GM19468 (cell line): Measurements from ENCODE around the gene YTHDF1.

Experiments
- ATAC-seq: cut with Tn5 transposase; IDR thresholded peaks from one replicate; pipeline ENCODE4 v1.9.1; 2021; ENCODE audit warnings: mild to moderate bottlenecking, moderate library complexity, moderate number of reproducible peaks; ENCODE audit not compliant: unreplicated experiment; ENCODE audit errors: extremely low read depth

Gene YTHDF1

DNA sequence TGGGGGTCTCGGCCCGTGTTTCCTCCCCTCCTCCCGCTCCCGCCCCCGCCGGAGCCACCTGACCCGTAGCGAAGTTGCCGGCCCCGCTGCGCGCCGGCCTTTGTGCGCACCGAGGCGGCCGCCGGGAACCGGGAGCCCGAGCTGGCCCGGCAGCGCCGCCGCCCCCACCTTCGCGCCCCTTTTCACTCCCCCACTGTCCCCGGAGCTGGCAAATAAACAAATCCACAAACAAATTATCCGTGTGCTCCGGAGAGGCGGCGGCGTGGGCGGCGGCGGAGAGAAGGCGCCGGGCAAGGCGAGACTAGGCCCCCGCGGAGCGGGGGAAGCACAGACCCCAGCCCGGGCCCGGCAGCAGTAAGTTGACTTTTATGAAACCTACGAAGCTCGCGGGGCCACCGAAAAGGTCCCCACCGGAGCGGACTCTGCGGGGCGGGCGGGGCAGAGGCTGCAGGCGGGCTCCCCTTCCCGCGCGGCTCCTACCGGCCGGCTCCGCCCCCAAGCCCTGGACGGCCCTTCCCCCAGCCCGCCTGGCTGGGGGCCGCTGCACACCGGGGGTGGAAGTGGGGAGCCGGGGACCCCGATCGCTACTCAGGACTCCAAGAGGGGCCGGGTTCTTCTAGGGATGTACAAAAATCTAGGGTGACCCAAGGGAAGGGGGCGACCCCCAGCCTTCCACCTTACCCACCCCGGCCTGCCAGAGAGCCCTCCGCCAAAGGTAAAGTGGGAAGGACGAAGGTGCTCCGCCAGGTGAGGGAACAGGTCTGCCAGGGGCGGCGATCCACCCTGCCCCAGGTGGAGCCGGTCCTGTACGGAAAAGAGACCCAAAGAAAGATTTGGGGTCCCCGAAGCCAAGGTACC, 40.7 kb downstream of the YTHDF1 start:
- ATAC-seq: no peak

DNA sequence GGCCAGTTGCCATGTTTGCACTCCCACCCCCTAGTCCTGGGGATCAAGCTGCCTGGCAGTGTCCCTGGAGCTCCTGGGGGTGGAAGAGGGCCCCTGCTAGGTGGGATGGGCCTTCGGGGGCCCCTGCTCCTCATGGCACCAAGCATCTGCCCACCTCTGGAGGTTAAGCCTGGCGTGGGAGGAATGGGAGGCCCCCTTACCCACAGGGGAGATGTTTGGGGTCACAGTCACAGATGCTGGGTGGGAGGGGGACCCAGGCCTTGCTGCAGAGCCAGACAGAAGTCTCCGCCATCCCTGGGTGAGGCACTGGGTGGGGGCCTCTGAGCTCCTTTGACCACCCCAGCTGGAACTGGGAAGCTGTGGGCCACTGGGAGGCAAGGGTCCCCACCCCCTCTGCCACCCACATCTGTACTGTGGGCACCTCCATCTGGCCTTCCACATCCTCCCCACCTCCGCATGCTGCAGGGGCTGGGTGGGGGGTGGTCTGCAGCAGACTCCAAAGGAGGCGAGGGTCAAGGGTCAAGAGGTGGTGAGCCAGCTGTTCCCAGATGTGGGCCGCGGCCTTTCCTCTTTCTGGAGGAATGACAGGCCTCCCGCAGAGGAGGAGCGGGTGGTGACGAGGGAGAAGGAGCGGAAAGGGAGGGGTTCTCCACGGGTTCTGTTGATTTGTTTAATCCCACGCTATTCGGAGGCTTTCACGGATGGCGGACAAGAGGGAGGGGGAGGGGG, 41.5 kb downstream of the YTHDF1 start:
- no peak for ATAC-seq

DNA sequence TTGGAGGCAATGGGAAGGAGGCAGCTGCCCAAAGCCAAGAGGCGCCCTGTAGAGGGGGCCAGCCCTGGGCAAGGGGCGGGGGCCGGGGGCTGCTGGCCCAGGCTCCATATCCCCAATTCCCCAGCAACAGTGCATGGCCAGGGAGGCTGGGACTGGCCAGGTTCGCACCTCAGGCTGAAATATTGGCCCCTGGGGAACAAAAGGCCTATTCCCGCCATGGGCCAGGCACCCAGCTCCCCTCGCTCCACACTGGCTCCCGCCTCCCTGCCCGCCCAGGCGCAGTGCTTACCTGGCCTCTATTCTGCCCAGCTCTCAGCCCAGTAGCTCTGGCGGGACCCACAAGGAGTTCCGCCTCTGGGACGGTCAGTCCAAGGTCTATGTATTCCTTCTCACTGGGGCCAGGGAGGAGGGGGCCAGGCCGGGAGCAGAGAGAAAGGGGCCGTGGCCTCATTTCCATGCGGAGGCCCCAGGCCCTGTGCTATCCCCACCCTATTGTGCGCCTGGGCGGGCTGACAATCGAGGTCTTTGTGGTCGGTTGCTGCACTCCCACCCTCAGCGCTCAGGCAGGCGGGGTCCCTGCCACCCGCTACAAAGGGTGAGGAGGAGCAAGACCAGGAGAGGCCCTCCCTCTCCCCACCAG, 42.3 kb downstream of the YTHDF1 start:
- no peak for ATAC-seq

DNA sequence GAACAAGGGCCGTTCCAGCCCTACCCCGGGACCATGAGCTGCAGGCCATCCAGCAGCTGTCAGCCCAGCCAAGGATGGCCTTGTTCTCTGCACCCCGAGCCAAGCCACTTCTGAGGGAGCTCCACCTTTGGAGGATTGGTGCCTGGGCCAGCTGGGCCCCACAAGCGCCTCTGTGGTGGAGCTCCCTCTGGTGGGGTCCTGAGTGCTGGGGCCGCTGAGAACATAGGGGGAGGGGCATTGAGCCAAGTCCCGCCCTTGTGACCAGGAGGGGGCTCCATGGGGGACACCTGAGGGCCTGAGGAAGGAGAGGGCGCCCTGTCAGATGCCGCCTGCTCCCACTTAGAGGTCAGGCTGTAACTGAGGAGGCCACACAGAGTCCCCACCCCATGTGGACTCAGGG, 43.2 kb downstream of the YTHDF1 start:
- no peak for ATAC-seq

DNA sequence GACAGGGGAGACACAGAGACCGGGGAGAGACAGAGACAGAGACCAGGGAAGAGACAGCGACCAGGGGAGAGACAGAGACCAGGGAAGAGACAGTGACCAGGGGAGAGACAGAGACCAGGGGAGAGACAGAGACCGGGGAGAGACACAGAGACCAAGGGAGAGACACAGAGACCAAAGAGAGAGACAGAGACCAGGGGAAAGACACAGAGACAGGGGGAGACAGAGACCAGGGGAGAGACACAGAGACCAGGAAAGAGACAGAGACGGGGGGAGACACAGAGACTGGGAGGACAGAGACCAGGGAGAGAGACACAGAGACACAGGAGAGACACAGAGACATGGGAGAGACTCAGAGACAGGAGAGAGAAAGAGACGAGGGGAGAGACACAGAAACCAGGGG, 43.9 kb downstream of the YTHDF1 start:
- ATAC-seq: no peak

DNA sequence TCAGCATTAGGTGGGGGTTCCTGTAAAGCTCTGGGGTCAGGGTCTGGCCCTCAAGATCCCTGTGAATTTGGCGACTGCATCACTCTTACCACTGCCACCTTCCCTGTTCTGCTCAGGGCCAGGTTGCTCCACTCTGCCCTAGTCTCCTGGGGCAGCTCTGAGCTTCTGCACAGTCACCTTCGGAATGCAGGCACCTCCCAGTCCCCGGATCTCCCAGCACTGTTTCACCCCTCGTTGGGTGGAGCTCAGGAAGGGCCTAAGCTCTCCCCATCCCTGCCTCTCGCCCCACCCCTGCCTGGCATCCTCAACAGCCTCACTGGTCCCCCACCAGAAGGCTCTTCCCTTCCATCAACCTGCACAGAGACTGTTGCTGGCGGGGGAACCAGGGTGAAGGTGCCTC, 46.2 kb downstream of the YTHDF1 start:
- no peak for ATAC-seq

DNA sequence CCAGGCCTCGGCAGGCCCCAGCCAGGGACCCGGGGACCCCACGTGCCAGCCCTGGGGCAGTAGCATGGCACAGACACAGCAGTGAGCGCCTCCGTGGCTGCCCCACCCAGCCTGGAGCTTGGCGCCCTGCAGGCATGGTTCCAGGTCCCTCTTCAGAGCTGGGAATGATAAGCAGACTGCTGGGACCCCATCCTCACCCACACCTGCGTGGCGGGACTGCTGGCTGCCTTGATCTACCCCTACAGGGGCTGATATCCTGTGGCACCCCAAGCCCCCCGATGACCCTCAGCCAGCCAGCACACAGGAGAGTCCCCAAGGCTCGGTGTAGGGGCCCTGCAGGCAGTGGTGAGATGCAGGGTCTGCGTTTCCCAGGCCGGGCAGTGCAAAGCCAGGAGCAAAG, 47.1 kb downstream of the YTHDF1 start:
- ATAC-seq: no peak

DNA sequence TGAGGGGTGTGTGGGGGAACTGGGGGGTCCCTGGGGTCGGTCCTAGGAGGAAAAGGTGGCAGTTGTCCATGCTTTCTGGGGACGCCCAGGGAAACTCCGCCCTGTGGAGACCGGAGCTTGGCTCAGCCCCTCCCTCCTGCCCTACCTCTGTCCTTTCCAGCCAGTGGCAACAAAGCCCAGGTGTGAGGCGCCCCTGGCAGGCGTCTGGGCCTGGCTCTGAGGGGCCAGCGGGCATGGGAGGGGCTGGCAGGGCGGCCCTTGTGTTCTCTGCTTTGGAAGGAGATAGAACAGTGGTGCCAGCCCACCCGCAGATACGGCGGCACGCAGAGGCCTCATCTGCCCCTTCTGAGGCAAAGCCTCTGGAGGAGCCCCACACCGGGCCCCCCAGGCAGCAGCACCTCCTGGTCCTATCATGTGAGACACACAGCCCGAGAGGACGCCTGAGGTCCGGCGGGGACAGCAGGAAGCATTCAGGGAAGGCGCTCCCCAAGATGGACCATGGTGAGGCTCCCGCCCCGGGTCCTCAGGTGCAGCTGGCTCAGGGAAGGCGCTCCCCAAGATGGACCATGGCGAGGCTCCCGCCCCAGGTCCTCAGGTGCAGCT, 47.9 kb downstream of the YTHDF1 start:
- no peak for ATAC-seq

DNA sequence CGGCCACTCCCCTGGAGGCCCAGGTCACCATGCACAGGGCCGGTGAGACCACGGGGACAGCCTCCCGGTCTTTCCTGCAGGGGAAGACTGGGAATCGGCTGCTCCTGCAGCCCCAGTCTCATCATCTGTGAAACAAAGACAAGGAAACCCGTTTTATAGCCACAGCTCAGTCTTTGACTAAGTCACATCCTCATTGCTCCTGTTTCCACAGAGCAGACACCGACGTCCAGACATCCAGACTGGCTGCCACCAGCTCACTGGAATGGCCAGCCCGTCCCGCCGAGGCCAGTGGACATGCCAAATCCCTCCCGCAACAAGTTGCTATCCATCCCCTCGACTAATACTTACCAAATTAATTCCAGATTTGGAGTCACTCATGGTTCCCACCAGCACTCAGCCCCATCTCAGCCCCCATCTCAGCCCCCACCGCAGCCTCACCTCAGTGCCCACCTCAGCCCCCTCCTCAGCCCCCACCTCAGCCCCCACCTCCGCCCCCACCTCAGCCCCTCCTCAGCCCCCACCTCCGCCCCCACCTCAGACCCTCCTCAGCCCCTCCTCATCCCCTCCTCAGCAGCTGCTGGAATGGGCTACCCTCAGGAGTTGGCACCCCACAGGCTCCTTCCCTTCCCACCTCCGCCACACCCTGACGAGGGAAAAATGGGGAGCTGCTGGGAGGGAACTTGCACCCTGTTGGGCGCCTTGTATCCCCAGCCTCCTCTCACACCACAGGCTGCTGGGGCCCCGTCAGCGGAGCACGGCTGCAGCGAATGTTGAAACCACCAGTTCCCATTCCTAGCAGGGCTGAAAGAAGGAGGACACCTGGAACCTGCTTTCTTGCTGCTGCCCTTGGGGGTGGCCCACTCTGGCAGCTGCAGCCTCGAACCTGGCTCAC, 48.7 kb downstream of the YTHDF1 start:
- ATAC-seq: no peak

DNA sequence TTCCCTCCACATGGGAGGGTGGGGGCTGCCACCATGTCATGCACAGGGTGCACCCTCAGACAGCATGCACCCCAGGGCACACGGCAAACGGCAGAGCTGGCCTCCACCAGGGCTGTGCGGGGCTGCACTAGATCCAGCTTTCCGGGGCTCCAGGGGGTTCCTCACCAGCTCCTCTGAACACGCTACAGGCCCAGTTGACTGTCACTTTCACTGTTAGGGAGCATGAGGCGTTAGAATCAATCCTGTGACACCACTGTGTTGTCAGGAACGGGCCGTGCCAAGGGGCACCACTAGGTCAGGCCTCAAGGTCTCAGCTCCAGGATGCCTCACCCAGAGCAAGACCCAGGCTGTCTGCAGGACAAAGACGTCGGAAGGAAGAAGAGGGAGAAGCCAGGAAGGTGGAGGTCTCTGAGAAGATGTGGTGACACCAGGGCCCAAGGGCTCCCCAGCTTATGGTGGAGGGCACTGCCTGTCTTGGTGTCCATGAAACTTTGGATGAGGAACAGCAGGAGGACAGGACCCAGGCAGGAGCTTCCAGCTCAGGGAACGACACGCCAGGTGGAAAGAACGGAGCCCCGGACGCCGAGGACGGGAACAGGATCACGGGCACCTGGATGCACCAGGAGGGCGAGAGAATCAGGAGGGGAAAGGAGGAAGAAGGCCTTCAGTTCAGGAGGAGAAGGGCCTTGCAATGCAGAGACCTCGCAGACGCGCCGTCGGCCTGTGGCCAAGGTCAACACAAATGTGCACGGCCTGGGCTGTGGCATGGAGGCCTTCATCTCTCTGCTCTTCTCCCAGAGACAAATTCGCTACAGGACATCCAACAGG, 49.5 kb downstream of the YTHDF1 start:
- no peak for ATAC-seq

DNA sequence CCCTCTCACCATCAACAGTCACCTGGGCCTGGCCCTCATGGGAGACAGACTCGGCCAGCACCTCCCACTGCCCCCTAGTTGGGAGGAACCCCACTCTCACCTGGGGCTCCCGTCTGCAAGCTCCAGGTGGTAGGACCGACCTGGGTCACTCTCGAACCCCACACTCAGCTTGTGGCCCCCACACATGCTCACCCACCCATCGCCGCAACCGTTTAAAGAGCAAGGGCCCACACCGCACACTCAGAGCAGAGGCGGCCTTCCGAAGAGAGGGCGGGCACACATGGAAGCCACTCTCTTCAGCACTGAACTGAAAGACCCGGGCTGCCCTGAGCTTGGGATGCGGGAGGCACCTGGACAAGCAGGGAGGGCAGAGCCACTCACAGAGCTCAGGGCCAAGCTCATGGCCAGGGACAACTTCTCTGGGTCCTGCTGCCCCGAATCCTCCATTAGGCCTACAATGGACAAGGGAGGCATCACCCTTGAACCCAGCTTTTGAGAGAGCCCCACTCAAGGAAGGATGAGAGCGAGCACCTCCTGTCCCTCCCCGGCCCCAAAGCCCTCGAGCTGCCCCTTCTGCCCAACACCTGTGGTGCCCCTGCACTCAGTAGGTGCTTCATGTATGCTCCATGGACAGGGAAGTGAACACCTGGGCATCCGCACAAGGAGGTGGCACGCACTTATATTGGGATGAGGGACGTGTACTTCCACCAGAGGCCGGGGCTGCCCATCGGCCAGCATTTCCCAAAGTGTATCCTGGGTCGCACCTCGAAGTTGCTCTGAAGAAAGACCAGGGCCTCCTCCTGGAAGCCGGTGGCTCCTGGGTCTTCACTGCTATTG, 50.4 kb downstream of the YTHDF1 start:
- ATAC-seq: no peak

DNA sequence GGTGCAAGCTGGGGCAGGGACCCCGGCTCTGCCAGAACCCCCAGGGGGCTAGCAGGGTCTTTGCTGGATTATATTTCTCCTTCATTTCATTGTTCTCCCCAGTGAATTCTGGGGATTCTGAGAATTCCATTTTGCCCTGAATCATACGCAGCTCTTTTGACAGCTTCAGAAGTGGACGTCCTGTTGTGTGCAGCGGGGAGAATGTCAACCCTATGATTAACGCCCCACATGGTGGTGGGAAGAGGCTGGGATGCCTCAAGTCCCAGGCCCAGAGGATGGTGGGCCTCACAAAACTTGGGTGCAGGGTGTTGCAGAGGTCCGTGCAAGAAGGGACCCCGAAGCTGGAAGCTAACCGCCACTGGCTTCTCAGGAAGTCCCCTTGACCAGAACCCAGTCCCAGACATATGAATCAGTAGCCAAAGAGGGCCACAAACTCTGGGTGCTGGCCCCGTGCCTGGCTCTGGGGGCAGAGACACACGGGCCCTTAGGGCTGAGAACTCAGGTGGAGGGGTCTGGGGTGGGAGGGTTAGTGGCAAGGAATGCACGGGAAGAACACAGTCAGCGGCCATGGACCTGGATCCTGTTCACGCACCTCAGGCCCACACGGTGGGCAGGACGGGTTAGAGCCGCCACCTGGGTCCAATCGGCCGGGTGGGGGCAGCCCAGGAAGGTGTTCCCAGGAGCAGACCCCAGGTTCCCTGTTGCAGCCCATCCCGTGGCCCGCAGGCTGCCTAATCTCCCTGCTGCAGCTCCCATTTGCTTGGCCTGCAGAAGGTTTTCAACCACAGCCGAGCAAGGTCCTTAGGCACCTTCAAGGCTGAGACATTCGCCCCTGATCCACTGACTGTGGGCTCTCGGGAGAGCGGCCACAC, 51.2 kb downstream of the YTHDF1 start:
- no peak for ATAC-seq

DNA sequence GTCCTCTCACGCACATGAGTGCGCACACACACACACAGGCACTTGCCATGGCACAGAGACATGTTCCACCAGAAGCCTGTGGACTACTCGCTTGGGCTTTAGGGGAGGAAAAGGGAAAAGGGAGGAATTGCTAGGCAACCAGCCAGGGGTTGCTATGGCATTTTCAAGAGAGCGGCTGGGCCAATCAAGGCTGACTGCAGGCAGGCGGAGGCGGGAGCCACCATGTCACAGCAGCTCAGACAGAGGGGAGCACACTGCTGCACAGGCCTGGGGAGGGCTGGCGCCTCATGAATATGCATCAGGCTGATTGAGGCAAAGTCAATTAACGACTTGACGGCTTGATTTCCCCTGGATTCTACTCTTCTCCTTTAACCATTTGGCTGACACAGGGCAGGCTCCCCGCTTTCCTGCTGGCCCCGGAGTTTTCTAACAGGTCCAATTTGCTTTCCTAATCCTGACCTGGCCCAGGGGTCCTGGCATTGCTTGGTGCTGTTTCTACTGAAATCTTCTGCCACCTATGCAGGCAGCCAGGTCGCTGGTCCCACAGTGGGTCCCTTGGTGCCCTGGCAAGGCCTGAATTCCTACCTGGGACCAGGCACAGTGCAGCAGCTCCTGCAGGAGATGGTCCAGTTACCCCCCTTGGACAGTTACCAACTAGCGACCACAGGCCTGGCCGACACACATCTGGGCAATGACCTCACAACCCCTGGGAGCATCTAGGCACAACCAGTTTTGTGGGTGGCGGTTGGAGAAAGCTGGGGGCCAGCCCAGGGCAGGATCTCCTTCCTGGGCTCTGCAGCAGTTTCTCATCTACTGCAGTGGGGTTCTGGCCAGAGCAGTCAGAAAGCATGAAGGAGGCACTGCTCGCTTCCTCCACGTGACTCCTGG, 52.1 kb downstream of the YTHDF1 start:
- no peak for ATAC-seq

DNA sequence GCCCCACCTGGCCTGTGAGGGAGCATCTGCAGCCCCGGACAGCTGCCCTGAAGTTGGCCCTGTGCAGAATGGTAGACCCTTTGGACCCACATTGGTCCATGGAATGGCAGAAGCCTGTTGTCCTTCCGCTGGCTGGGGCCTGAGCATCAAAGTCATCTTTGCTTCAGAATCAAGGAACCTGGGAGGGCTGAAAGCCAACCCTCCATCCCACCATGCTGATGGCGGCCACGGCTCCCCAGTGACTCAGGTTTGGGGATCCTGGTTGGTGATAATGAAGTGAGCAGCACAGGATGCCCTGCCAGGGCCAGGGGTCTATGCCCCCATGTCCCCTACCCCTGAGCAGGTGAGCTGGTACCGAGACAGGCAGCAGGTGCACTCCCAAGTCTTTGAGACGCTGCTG, 52.8 kb downstream of the YTHDF1 start:
- no peak for ATAC-seq

DNA sequence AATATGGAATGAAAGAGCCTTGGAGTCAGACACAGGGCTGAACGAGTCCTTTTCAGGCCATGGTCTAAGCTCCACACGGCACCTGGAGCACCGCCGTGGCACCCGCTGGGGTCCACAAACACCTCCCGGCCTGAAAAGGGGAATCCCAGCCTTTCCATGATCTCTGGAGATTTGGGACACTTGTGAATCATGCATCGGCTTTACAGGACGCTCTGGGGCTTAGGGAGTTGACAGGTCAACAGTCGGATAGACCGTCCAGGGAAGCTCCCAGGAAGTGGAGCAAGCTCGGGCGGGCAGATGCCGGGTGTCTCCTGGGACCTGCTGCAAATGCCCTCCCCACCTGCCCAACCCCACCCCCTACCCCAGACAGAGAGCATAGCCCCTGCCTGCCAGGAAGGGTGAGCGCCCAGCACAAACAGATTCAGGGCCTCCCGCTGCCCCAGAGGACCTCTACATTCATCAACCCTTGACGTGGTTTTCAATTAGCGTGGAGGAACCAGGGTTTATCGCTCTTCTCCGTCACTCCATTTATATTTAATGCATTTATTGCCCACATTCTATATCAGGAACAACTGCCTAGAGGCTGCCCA, 53.6 kb downstream of the YTHDF1 start:
- no peak for ATAC-seq

DNA sequence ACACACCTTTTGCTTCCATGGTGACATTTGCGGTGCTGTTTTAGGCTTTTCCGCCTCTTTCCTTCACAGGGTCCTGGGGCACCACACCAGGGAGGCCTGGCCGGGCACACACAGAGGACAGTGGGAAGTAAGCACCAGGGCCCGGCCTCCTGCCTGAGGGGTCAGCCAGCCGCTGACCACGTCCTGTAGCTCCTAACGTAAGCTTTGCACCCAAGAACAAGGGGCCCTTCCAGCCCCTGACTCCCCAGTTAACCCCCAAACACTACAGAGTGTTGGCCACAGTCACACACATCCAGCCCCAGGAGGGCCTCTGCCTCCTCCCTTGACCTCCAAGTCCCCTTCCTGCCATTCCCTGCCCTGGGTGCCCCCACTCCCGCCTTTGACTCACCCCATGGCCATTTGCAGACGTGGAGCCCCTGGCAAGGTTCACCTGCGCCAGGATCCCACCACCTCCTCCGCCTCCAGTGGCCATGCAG, 54.7 kb downstream of the YTHDF1 start:
- ATAC-seq: no peak
